Measurements from ENCODE around the gene ERN1. TPM values are rescaled to one million over a fixed set of nuclear protein-coding genes. Genes with fewer than 3 reads are reported as not detected.

ERN1 gene
- polyA plus RNA-seq, 1 donor (not counting 4 experiments of a cell fraction or from before 2014, with no cell fraction given) = 7.1 TPM

GRCh38 chr17:64003526-64004121 is 126.3 kb downstream of the ERN1 start:
- Histone ChIP-seq H3K9me1 (ENCODE audit: control insufficient read depth, extremely low read depth, insufficient read depth, low read length) (no peaks in the 10 kb centered on the region), H2AFZ (ENCODE audit: control insufficient read depth, low read length) (no peak overlapping the region), H3K27ac (ENCODE audit: control insufficient read depth, insufficient read depth, low read length) (no peak overlapping the region), H3K79me2 (ENCODE audit: control insufficient read depth, insufficient read depth, low read length) (no peaks in the 10 kb centered on the region), H3K9ac (ENCODE audit: control insufficient read depth, extremely low read depth, insufficient read depth, low read length) (no peak overlapping the region), H3K27me3 (ENCODE audit: control insufficient read depth, extremely low read depth, insufficient read depth, low read length) (peaks cover 12% of the 10 kb centered on the region), H3K36me3 (ENCODE audit: control insufficient read depth in 2 of 2, extremely low read depth in 1 of 2, insufficient read depth in 2 of 2, low read length in 2 of 2) (no peaks in the 10 kb centered on the region), H4K20me1 (ENCODE audit: control insufficient read depth, extremely low read depth, insufficient read depth, low read length) (no peaks in the 10 kb centered on the region), H3K4me1 (ENCODE audit: control insufficient read depth, extremely low read depth, insufficient read depth, low read length) (no peaks in the 10 kb centered on the region), H3K9me3 (ENCODE audit: control insufficient read depth, low read depth, low read length) (no peaks in the 10 kb centered on the region), H3K4me3 (ENCODE audit: control insufficient read depth in 2 of 3, extremely low read depth in 1 of 3, insufficient read depth in 2 of 3, low read depth in 1 of 3, low read length in 3 of 3) (no peak overlapping the region), H3K4me2 (ENCODE audit: control insufficient read depth, extremely low read depth, insufficient read depth, low read depth, low read length) (no peak overlapping the region)
- dilution Hi-C loops (cut with MboI; ENCODE audit: extremely low pct_ligation_motif_present, low sequenced_read_pairs) = no loop called here
- DNase-seq (ENCODE audit: low read depth, low spot score) (no peak), FAIRE-seq (no peak)
- TF ChIP-seq, protein P1, sequence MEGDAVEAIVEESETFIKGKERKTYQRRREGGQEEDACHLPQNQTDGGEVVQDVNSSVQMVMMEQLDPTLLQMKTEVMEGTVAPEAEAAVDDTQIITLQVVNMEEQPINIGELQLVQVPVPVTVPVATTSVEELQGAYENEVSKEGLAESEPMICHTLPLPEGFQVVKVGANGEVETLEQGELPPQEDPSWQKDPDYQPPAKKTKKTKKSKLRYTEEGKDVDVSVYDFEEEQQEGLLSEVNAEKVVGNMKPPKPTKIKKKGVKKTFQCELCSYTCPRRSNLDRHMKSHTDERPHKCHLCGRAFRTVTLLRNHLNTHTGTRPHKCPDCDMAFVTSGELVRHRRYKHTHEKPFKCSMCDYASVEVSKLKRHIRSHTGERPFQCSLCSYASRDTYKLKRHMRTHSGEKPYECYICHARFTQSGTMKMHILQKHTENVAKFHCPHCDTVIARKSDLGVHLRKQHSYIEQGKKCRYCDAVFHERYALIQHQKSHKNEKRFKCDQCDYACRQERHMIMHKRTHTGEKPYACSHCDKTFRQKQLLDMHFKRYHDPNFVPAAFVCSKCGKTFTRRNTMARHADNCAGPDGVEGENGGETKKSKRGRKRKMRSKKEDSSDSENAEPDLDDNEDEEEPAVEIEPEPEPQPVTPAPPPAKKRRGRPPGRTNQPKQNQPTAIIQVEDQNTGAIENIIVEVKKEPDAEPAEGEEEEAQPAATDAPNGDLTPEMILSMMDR (optimal IDR thresholded peaks at IDR 0.05 in 1 of 3, IDR thresholded peaks at IDR 0.05 in 1 of 3, conservative IDR thresholded peaks at IDR 0.05 in 1 of 3; ENCODE audit: extremely low read depth in 1 of 3, insufficient read depth in 2 of 3, low read length in 3 of 3) = no peak
- TF ChIP-seq EZH2 (IDR thresholded peaks at IDR 0.05; ENCODE audit: low read length) = no peak

DNA sequence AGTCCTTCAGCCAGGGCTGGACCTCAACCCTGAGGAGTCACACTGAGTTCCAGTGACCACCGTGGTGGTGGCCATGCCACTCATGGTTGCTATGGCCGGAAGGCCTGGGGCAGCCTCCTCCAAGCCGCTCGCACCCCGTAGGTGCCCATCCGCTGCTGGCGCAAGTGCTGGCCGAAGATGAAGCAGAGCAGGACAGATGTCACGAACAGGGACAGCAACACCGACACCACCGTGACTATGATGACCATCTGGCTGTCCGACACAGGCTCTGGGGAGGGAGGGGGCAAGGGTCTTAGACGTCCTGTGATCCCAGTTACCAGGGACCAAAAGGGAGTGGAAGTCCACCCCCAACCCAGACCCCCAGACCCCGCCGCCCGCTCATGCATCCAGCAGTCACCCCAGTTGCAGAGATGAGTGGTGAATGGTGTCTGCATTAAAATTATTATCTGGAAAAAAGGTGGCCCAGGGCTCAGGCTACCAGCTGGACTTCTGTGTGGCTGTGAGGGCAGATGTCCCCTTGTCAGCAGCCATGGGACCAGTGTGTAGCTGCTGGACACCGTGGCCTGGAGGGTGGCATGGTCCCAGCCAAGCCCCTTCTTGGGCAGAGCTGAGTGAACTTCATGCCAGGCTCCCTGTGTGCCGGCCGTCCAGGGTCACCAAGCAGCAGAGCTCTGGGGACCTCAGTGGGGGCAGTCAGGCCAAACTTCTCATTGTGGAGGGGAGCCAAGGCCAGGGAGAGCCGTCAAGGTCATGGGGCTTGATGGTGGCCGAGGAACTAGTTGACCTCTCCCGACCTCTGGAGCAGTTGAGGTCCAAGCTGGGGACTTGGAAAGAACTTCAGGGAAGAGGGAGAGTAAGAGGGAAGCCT is 127.1 kb downstream of the ERN1 start:
- Histone ChIP-seq H3K4me2 (ENCODE audit: control insufficient read depth, extremely low read depth, insufficient read depth, low read depth, low read length) (no peak overlapping the region), H3K9ac (ENCODE audit: control insufficient read depth, extremely low read depth, insufficient read depth, low read length) (no peak overlapping the region), H4K20me1 (ENCODE audit: control insufficient read depth, extremely low read depth, insufficient read depth, low read length) (no peaks in the 10 kb centered on the region), H3K4me3 (ENCODE audit: control insufficient read depth in 2 of 3, extremely low read depth in 1 of 3, insufficient read depth in 2 of 3, low read depth in 1 of 3, low read length in 3 of 3) (no peak overlapping the region), H3K9me3 (ENCODE audit: control insufficient read depth, low read depth, low read length) (no peaks in the 10 kb centered on the region), H3K27me3 (ENCODE audit: control insufficient read depth, extremely low read depth, insufficient read depth, low read length) (peaks cover 18% of the 10 kb centered on the region), H3K27ac (ENCODE audit: control insufficient read depth, insufficient read depth, low read length) (no peak overlapping the region), H3K9me1 (ENCODE audit: control insufficient read depth, extremely low read depth, insufficient read depth, low read length) (no peaks in the 10 kb centered on the region), H3K4me1 (ENCODE audit: control insufficient read depth, extremely low read depth, insufficient read depth, low read length) (peaks cover under 1% of the 10 kb centered on the region), H3K36me3 (ENCODE audit: control insufficient read depth in 2 of 2, extremely low read depth in 1 of 2, insufficient read depth in 2 of 2, low read length in 2 of 2) (no peaks in the 10 kb centered on the region), H2AFZ (ENCODE audit: control insufficient read depth, low read length) (no peak overlapping the region), H3K79me2 (ENCODE audit: control insufficient read depth, insufficient read depth, low read length) (no peaks in the 10 kb centered on the region)
- dilution Hi-C loops (cut with MboI; ENCODE audit: extremely low pct_ligation_motif_present, low sequenced_read_pairs) = no loop called here
- DNase-seq (ENCODE audit: low read depth, low spot score) = no peak
- no peak for FAIRE-seq
- TF ChIP-seq EZH2 (IDR thresholded peaks at IDR 0.05; ENCODE audit: low read length) = no peak
- TF ChIP-seq, protein P1 (optimal IDR thresholded peaks at IDR 0.05 in 1 of 3, IDR thresholded peaks at IDR 0.05 in 1 of 3, conservative IDR thresholded peaks at IDR 0.05 in 1 of 3; ENCODE audit: extremely low read depth in 1 of 3, insufficient read depth in 2 of 3, low read length in 3 of 3) = no peak
